Retinal pigment epithelial cell (primary cell): Measurements from ENCODE around the gene TPD52L1.
A peak's percentile ranks its signal among the peaks of the same experiment; 100 is the strongest.

Source experiments
- DNase-seq: peaks from one replicate; pipeline ENCODE4 v3.0.0-alpha.2; 2010; ENCODE audit warnings: low read depth
- H3K4me3 ChIP-seq: 2 replicates; pipeline ENCODE4 v1.5.1; 2011; ENCODE audit warnings: mild to moderate bottlenecking, low read length, control low read depth, moderate library complexity
- TF ChIP-seq, protein P1 (sequence below): conservative IDR thresholded peaks from 2 replicates; pipeline ENCODE4 v1.5.1; 2011; ENCODE audit warnings: low read depth, low read length, control low read depth, inconsistent platforms

TPD52L1 gene

DNA sequence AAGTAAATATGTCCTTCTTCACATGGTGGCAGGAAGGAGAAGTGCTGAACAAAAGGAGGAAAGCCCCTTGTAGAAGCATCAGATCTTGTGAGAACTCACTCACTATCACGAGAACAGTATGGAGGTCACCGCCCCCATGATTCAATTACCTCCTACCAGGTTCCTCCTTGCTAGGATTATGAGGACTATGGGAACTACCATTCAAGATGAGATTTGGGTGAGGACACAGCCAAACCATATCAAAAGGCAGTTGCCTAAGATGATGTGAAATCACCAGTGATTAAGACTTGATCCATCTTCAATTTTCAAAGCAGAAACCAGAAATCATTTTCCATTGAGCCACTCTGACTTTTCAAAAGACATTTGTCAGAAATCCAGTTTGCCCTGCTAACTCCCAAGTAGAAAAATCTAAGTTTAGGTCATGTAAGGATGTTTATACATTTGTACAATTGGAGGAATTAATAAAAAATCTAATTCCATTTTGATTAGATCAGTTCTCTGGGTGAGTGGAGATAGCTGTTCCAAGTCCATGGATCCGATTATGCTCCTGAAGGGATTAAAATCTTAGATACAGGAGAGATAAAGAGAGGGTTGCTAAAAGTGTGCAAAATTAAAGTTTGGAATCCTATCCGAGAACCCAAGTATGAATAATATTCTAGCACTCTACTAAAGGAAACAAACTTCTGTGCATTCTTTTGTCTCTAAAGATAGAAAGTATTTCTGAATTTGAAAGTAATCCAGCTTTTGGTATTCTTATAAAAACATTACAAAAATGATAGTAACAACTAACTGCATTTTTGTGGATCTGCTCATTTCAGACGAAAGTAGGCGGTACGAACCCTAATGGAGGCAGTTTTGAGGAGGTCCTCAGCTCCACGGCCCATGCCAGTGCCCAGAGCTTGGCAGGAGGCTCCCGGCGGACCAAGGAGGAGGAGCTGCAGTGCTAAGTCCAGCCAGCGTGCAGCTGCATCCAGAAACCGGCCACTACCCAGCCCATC is 108.7 kb downstream of the TPD52L1 start:
- DNase-seq: no peak
- TF ChIP-seq, protein P1, sequence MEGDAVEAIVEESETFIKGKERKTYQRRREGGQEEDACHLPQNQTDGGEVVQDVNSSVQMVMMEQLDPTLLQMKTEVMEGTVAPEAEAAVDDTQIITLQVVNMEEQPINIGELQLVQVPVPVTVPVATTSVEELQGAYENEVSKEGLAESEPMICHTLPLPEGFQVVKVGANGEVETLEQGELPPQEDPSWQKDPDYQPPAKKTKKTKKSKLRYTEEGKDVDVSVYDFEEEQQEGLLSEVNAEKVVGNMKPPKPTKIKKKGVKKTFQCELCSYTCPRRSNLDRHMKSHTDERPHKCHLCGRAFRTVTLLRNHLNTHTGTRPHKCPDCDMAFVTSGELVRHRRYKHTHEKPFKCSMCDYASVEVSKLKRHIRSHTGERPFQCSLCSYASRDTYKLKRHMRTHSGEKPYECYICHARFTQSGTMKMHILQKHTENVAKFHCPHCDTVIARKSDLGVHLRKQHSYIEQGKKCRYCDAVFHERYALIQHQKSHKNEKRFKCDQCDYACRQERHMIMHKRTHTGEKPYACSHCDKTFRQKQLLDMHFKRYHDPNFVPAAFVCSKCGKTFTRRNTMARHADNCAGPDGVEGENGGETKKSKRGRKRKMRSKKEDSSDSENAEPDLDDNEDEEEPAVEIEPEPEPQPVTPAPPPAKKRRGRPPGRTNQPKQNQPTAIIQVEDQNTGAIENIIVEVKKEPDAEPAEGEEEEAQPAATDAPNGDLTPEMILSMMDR: no peak
- H3K4me3 ChIP-seq: no peak overlapping the region

DNA sequence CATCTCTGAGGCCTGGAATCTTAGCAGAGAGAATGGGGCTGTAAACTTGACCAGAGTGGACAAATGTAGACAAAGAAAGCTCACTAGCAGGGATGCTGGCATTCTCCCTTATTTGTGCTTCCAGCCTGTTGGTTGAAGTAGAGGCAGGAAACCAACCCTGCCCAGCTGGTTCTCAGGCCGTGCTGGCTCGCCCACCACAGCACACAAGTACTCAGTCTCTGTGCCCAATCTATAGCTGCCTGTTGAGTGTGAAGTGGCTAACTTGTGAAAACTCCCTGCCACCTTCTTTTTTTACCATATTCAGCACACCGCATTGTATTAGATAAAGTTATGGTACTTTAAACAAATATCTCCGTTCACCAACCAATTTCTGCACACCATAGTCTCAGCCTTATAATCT is 110.9 kb downstream of the TPD52L1 start:
- TF ChIP-seq, protein P1: no peak
- no peak overlapping the region for H3K4me3 ChIP-seq
- no peak for DNase-seq

DNA sequence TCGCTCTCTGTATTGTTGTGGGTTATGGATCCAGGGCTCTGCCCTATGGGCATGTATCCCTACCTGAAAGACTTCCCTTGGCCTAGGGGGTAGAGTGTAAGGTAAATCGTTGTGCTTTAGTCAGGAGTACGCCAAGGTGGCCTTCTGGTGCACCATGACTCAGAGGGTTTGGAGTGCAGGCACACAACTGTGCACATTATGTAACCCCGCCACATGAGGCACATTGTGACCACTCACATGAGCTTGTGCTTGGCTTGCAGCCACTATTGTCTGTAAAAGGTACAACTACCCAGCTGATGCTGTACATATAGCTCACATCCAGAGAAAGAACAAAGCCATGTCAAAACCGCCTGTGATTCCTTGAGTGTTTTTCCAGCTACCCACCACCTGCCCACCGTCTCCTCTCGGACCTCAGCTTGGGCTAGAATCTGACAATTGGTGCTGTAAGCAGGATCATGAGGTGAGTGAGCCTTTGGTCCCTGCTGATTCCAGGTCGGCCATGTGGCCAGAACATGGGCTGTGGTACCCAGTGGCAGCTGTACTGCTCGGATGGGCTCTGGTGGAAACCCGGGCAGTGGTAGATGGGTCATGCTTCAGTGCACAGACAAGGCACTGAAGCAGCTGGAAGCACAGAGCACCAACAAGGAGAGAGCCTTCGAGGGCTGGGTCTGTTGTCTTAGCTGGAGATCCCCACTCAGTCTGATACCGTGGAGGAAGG is 114.4 kb downstream of the TPD52L1 start:
- DNase-seq: peak; percentile 75
- TF ChIP-seq, protein P1: no peak

DNA sequence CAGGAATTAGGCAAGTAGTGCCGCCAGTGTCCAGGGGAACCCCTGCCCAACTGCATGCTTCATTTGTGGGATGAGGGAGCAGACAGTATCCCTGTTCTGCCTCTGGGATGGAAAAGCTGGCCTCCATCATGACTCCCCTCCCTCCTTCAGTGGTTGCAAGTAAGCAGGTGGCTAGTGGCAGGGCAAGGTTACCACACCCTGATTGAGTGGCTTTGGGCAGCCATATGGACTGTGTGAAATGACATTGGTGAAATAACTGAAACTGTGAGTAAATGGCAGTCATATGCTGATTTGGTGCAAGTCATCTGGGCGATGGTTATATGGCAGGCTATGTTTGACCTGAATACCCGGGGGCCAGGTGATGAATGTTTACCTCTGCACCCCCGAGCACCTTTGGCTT is 115.2 kb downstream of the TPD52L1 start:
- TF ChIP-seq, protein P1: no peak
- no peak overlapping the region for H3K4me3 ChIP-seq
- no peak for DNase-seq

More for the DNA sequence above, 114.4 kb downstream of the TPD52L1 start:
- no peak overlapping the region for H3K4me3 ChIP-seq

DNA sequence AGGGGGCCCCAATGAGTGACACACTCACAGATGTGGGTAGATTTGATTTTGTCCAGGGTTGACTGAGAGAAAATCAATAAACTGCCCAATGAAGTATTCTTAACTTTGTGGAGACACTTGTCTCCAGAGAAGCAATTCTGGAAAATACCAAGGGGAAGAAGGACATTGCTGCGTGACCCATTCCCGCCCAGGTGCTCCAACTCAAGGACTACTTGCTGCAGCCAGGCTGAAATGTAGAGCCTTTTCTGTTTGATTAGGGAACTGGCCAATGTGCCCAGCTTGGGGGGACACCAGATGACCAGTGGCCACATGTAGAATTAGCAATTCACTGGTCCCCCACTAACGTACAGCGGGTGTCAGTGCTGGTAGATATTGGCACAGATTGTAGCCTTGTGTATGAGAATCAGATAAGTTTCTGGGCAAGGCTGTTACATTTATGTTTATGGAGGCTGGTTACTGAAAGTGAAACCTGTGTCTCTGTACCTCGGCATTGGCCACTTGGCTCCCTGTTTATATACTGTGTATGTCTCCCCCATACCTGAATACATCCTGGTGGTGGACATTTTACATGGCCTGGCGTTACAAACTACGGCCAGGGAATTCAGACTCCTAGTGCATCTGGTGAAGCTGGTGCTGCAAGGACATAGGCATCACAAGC is 115.9 kb downstream of the TPD52L1 start:
- TF ChIP-seq, protein P1: no peak
- DNase-seq: no peak
- no peak overlapping the region for H3K4me3 ChIP-seq

DNA sequence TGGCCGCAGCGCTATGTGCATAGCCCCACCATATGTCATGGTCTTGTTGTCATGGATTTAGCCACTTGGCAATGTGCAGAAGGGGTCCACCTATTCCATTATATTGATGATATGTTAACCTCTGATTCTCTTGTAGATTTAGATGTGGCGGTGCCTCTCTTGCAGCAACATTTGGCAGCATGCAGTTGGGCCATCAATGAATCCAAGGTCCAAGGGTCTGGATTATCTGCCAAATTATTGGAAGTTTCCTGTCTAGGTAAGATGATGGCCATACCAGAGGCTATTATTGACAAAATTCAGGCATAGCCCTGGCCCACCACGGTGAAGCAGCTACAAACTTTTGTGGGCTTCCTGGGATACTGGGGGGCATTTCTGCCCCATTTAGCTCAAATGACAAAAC is 116.8 kb downstream of the TPD52L1 start:
- TF ChIP-seq, protein P1: no peak
- DNase-seq: no peak

More for the DNA sequence above, 116.8 kb downstream of the TPD52L1 start:
- H3K4me3 ChIP-seq: no peak overlapping the region
